ENCODE results near the gene FALEC.

The FALEC gene

GRCh38 chr1:150582371-150582770 lies 66.8 kb downstream of the FALEC start:
- Histone ChIP-seq H3K4me1 (ENCODE audit: control insufficient read depth in 5 of 5, insufficient read depth in 5 of 5, low read length in 5 of 5) (peaks cover 2 to 13% (median 10%) of the 10 kb centered on the region in 5 donors), H3K9me3 (ENCODE audit: control insufficient read depth in 5 of 5, low read length in 5 of 5) (no peaks in the 10 kb centered on the region), H3K27ac (ENCODE audit: low read depth, low read length) (no peak overlapping the region), H3K4me3 (ENCODE audit: low read depth in 1 of 5, low read length in 5 of 5) (no peak overlapping the region), H3K9ac (ENCODE audit: low read length in 5 of 5) (peak overlapping the region in 1 of 5 donors; percentile 4), H3K36me3 (ENCODE audit: control insufficient read depth in 5 of 5, insufficient read depth in 5 of 5, low read length in 5 of 5) (peaks cover 0 to 8% (median 5%) of the 10 kb centered on the region in 5 donors), H3K27me3 (ENCODE audit: control insufficient read depth in 5 of 5, insufficient read depth in 4 of 5, low read length in 5 of 5) (no peaks in the 10 kb centered on the region)

All from subcutaneous abdominal adipose tissue (tissue), 5 donors.